RCC 7860 (cell line): ENCODE data around the gene PBX1.

Experiments
- DNase-seq: peaks from one replicate; pipeline ENCODE4 v3.0.0-alpha.2; 2015; ENCODE audit warnings: low spot score
- FAIRE-seq: peaks from 2 replicates; lab custom pipeline; 2012; peaks lifted over from hg19 to GRCh38; lab: Jason Lieb, UNC

Gene PBX1

DNA sequence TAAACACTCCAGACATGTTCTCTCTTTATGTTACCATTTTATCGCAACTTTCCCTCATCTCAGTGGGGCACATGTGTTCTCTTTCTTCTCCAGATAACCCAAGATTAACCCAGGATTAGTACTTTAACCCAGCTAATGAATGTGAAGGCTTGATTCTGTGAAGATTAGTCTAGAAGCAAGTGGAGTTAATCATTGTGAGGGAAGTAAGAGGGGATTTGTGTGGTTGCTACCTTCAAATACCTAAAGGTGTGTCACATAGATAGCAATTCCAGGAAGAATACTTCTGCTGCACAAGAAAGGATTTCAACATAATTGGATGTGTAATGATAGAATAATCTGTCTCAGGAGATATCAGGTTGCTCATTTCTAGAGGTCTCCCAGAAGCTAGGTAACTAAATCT is 327.1 kb downstream of the PBX1 start:
- FAIRE-seq: no peak
- no peak for DNase-seq

DNA sequence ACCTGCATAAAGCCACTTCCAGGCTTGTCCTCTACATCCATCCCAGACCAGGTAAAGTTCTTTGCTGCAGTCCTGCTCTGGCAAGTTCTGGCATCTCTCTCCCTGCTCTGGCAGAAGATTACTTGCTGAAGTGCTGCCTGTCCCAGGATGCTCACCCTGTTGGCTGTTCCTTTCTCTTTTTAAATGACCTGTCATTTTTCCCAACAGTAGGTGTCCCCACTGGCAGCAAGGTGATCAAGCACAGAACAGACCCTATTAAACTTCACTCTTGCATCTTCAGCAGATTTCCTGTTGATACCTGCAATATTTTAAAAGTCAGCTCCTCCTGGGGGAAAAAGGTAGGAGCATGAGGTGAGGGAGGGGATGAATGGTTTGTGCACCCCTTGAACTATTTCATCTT is 332.6 kb downstream of the PBX1 start:
- no peak for FAIRE-seq
- DNase-seq: no peak

DNA sequence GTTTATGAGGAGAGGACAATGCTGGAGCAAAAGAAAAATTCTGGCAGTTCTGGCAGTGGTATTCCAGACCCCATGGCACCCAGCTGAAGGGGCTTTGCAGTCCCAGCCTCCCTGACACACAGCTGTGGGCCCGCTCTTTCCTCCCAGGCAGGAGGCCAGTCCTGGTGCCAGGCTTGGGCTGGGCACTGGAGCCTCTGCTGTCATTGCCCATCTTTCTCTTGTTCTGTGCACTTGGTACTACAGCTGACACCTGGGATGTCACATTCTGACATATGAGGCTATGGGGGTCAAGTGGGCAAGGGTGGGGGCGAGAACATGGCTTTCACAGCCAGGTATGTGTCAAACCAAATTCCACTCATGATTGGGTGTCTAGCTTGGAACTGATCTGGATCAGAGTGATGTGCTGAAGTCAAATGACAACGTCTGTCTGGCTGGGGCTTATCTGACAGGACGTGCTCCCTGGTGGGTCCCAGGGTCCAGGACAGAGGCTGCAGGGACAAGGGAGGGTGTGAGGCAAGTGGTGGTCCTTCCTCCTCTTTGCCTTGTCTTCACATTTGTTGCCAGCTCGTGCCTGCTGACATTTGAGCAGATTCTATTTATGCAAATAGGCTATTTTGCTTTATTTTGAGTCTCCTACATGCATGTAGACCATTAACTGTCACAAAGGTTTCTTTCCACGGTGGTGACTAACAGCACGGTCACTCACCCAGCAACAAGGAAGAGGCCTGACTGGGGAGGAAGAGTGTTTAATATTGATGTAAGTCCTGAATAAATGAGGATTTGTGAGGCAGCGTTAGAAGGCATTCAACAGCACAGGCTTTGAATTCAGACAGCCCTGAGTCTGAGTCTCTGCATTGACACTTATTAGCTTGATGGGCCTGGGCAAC is 336.3 kb downstream of the PBX1 start:
- no peak for DNase-seq
- FAIRE-seq: no peak

DNA sequence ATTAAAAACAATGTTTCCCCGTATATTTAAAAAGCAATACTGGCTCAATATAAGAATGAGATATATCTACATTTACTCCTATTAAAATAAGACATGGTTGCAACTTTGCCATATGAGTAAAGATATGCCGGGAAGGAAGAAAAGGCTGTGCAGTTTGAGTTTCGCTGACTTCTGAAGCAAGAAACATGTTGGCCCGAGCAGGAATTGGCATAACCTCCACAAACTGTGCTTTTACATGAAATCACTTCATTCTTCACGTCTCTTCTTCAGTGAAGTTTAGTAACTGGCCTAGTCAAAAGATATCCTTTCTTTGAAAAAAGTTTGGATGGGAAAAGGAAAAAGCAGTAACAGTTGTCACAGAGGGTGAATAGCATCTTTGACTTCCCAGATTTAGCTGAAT is 342.0 kb downstream of the PBX1 start:
- DNase-seq (no peak), FAIRE-seq (no peak)
